HG03025 (cell line): Measurements from ENCODE around the gene NR2F2.

Source experiments
- ATAC-seq: cut with Tn5 transposase; IDR thresholded peaks from one replicate; pipeline ENCODE4 v1.9.1; 2021; ENCODE audit warnings: mild to moderate bottlenecking, moderate library complexity; ENCODE audit not compliant: unreplicated experiment, low FRiP score

NR2F2 gene

GRCh38 chr15:96351761-96352603, 21.5 kb downstream of the NR2F2 start:
- ATAC-seq = no peak

- ATAC-seq = no peak
Measured at GRCh38 chr15:96352604-96353405, 22.3 kb downstream of the NR2F2 start.

- no peak for ATAC-seq
Measured at GRCh38 chr15:96353416-96353929, 23.0 kb downstream of the NR2F2 start.

GRCh38 chr15:96353930-96354730, 23.6 kb downstream of the NR2F2 start:
- ATAC-seq = no peak

DNA sequence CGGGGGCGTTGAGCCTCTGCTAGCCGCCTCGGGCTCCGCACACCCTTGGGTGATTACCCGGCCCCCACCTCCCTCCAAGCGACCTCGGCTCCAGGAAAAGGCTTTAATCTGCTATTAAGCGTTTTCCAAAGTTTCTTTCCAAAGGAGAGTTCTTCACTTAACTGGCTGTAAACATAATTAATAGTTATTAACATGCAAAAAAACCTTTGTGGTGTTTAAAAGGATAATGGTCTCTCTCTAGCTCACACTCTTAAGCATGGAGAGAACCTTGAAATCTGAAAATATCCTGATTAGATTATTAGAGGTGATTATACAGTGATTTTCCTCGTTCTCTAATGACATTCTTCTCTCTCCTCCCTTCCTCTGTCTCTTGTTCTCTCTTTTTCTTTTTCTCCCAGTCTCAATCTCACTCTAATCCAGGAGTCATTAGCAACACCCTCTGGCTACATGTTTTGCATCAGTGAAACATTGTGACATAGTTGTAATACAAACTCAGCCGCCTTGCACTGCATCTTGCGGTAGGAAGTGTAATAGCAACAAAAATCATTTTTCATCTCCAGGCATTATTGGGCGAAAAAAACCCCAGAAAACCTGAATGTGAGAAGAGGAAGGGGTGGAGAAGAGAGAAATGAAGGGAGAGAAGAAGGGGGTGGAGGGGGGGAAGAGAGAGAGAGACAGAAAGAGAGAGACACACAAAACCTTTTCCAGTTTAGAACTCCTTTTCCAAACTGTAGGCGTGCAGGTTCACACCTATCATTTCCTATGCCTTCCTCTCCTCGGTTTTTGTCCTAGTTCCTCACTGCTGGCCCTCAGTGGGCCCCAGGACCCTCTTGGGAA, 24.4 kb downstream of the NR2F2 start:
- no peak for ATAC-seq

DNA sequence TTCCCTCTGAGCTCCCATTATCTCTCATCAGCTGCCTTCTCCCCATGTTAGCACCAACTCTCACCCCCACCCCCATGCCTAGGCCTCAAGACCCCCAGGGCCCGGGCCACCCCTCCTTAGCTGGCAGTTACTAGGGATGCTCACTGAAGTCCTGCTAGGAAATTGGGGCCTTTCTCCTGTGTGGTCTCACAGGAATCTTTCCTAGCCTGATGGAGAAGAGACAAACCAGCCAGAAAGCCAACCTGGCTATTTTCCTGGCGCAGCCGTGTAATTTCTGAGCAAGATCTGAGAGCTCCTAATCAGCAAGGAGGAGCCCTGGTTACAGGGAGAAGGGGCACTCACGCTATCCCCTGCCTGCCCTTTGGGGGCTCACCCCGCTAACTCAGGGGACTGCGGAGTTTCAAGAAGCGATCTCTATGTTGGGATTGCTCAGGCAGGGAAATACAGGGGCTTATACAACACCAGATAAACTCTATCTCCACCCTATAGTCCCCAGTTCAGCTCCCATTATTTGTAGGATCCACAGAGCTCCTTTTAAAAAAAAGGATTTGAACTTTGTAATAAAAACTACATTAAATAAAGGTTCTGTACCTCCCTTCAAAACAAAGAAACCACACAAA, 25.2 kb downstream of the NR2F2 start:
- ATAC-seq = no peak

- ATAC-seq = peak; percentile 91
Measured at GRCh38 chr15:96356494-96357455, 26.3 kb downstream of the NR2F2 start.

DNA sequence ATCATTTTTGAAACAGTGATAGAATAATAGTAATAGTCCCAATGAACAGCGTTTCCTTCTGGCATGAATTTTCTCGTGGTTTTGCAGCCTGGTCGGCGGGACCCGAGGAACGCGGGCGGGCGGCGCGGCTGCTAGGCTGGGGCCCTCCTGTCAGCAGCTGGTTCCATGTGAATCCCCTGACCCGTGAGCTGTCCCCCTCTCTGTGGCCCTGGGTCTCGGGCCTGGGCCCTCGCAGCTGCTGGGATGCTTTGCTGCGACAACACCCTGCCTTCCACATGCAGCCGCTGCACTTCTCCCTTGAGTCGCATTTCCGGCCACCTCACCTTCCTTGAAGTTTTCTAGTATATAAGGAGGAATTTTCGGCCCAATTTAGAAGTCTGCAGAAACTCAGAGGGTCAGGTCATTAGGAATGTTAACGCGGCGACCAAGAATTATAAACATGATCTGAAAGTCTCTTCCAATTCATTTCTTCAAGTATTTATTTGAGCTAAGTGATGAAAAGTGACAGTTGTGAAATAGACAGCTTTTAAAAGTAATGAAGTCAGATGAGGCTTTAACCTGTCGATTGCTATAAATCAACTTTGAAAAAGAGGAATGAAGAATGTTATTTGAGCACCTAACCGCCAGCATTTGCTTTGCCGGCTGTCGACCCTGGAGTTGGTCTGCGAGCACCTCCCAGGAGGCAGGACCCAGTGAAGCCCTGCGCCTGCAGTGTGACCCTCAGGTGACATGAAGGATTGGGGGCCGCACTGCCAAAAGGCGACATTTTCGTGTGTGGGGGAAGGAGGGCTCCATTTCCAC, 27.7 kb downstream of the NR2F2 start:
- no peak for ATAC-seq

GRCh38 chr15:96358821-96359615, 28.5 kb downstream of the NR2F2 start:
- no peak for ATAC-seq

DNA sequence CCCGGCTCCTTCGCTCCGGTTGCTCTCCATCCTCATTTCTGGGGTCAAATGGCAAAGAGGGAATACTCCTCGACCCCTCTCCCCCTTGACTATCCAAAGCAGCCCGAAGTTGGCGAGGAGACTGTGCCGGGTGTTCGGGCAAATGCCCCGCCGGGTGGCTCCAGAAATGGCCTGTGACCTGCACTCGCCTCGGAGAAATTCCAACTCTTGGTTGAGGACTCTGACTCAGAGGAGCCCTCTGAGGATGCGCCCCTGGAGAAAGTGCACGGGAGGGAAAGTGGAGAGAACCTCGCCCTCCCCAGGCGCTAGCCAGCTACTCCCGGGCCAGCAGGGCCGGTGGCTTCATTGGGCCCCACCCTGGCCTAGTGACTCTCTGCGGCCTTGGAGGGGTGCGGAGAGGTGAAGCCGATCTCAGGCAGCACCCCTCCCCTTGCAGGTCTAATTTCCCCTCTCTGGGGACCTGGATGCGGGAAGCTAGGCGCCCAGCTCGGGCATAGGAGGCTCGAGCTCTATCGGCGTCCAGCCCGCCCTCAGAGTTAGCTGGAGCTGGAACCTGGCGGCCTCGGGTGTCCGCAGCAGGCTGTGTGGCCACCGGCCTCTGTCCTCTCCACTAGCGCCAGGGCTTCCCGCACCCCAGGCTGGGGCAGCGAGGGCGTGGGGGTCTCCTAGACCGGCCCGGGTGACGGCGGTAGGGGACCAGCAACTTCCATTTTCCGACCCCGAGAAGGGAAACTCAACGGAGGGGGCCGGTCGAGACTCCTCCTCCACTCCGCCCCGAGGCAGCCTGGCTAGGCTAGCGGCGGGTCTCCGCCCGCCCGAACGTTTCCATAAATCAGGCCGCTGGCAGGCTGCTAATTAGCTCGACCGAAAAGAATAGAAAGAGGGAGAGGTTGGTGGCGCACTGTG, 29.4 kb downstream of the NR2F2 start:
- no peak for ATAC-seq

- no peak for ATAC-seq
Measured at GRCh38 chr15:96360581-96361308, 30.2 kb downstream of the NR2F2 start.

DNA sequence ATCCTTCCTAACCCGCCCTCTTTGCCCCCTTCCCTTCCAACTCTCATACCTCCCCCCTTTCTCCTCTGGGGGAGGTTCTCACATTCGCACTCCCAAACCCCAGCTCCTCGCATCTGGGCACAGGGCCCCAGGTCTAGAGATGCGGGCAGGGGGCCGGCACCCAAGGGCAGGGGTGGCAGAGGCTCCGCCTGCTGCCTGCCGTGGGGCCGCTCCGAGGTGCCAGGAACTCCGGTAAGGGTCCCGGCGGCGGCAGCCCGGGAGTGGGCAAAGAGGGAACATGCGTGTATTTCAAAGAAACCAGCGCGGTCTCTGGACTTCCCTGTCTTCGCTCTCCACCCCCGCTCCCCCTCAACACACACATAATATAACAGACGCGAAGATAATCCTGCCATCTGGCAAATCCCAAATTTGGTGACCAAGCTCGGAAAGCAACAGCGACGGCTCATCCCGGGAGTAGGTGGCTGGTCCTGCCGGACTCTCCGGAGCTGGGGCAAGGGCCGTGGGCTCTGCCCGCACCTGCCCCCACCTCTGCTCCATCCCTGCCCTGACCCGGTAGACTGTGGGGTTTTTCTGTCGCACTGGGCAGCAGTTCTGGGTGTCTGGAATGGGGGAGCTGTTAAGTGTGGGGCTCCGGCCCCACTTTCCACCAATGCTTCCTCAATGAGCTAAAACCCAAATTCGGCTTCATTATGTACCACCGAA, 31.0 kb downstream of the NR2F2 start:
- no peak for ATAC-seq

DNA sequence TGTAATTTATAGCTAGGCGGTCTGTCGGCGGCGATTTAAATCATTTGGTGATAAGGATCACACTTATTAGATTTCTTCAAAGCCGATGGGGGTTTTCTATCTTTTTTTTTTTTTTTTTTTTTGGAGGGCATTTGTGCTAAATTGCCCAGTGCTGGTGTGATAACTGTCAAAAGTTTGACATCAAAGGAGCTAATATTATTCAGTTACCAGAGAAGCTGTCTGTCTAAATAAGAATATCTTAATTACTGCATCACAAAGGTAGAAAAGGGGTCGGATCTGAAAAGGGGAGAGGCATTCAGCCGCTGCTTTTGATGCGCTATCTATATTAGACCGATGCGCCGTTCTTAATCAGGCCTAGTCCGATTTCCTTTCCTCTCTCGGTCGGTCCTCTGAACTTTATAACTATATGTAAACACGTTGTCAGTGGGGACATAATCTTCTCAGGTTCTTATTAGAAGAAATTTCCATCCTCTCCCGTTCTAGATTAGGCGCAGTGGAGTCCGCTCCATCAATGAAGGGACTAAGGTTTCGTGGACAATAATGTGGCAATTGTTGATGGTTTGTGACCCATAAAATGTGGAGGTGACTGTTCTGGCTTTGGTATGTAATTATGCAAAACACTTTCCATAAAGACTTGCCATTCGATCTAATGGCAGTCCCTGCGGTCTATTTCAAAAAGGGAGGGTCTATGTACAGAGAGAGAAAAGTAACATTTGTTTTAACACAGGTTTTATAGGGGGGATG, 31.7 kb downstream of the NR2F2 start:
- ATAC-seq = no peak
